Measurements from ENCODE around the gene PFKP. TPM values are rescaled to one million over a fixed set of nuclear protein-coding genes. Genes with fewer than 3 reads are reported as not detected.

The PFKP gene
- polyA plus RNA-seq, 3 donors: 31.8 to 55.1 (median 31.9) TPM

DNA sequence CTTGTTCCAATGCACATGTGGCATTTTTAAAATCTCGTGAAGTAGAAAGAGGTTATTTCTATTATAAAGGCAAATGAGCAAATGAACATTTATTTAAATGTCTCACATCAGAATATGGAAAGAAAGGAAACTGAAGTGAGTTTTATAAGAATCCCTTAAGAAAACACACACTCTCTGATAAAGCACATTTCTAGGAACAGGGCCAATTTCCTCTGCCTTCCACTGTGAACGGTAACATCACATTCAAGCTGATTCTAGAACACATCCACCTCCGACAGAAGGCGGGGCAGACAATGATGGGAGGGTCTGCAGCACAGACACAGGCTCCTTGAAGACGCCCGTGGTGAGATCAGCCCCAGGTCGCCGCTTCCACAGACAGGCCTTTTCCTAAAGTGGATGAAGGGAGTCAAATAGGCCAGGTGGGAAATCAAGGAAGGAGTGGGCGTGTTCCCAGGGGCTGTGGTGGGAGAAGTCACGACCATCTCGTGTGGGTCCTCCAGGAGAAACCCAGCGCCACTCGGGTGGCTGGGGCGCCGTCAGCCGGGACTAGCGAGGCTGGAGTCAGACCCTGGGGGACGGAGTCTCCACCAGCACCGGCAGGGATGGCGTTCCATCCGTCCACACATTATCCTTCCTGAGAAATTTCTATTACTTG is 74.1 kb downstream of the PFKP start:
- no peak for DNase-seq (ENCODE audit: extremely low read depth in 1 of 11, low read depth in 9 of 11, low spot score in 4 of 11)

DNA sequence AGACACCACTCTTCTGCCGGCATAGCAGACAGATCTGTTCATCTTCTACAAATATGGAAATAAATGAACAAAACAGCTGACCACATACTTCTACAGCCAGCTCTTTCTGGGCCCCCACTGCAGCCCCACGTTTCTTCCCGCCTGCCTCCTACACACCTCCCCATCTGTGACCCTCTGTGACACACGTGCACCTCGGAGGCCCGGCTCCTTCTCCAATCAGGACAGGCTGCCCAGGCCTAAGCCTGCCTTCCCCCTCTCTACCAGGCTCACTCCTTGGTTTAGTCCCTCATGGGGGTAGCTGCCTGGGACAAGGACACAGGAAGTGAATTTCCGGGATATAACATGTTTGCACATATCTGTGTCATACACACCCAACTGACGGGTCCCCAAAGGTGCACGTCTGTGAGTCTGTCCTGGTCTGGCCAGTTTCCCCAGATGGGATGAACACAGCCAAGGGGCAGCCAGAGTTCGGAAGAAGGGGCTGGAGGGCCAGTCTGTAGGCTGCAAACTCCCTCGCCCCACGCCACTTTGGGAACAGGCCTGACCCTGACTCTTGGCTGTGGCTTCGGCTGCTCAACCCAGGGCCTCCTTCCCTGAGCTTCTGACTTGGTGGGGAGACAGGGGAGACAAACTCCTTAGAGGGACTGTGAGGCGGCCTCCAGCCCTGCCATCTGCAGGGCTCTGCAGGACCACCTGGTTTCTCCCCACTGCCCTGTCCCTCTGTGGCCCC is 75.0 kb downstream of the PFKP start:
- no peak for DNase-seq (ENCODE audit: extremely low read depth in 1 of 11, low read depth in 9 of 11, low spot score in 4 of 11)

DNA sequence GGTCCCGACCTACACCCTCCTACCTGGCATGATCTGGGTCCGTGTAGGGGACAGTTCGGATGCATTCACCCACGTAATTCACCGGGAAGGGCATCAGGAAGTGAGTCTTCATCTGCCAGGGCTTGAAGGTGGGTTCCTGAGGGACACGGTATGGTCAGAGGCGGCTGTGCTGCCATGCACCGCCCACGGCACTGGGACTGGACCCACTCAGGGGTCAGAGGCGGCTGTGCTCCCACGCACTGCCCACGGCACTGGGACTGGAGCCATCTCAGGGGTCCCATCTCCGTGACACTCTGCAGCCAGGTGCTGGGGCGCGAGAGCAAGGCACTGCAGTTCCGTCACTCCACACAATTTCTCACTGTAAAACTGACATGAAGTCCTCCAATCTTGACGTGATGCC is 76.0 kb downstream of the PFKP start:
- no peak for DNase-seq (ENCODE audit: extremely low read depth in 1 of 11, low read depth in 9 of 11, low spot score in 4 of 11)

DNA sequence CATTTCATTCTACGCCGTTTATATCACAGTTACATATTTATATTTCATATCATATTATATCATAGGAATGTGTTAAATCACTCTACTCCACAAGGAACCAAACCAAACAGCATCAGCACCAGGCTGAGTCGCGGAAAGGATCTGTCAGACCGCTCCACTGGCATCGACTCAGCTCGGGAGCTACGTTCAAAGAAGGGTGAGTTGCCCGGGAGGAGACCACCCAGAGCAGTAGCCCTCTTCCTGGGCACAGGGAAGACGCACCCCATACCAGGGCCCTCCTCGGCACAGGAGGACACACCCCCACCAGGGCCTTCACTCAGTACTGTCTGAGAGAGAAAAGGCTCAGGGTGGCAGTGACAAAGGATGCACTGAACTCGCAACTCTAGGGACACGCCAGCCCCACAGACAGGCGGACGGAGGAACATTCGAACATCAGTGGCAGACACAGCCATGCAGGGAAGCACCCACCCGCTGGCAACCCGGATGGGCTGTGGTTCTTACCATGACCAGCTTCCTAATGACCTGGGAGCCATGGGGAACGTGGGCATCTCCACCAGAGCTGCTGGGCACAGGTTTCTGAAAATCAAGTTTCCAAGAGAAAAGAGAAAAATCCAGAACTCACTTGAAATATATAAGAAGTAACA is 76.6 kb downstream of the PFKP start:
- no peak for DNase-seq (ENCODE audit: extremely low read depth in 1 of 11, low read depth in 9 of 11, low spot score in 4 of 11)

DNA sequence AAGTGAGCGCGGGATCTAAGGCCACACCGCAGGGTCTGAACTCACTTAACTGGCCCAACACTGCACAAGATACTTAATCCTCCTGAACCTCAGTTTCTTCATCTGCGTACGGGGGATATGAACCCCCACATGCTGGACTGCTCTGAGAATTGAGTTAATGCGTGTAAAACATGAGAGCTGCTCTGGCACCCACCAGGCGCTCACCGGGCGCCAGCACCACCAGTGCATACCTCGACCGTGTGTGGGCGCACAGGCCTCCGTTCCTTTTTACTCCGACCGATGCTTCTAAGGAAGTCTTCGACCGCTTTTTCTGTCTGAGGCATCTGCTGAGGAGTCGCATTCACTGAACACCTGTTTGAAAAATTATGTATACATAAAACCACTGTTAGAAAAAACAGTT is 78.0 kb downstream of the PFKP start:
- DNase-seq (ENCODE audit: extremely low read depth in 1 of 11, low read depth in 9 of 11, low spot score in 4 of 11): no peak

DNA sequence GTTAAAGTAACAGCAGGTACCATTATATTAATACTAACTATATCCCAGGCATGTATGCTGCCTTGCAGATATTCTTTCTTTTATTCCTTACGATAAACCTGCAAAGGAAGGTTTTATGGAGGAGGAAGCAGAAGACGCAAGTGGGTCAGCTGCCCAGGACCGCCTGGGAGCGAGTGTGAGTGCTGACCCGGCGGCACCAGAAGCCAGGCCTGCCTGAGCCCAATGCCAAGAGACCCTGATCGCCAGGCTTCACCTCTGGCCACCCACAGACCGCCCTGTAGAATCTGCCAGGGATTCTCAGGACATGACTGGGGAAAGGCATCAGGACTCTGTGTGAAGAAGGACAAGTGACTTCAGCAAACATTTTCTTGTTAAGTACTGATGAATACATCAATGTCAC is 78.9 kb downstream of the PFKP start:
- DNase-seq (ENCODE audit: extremely low read depth in 1 of 11, low read depth in 9 of 11, low spot score in 4 of 11): no peak

DNA sequence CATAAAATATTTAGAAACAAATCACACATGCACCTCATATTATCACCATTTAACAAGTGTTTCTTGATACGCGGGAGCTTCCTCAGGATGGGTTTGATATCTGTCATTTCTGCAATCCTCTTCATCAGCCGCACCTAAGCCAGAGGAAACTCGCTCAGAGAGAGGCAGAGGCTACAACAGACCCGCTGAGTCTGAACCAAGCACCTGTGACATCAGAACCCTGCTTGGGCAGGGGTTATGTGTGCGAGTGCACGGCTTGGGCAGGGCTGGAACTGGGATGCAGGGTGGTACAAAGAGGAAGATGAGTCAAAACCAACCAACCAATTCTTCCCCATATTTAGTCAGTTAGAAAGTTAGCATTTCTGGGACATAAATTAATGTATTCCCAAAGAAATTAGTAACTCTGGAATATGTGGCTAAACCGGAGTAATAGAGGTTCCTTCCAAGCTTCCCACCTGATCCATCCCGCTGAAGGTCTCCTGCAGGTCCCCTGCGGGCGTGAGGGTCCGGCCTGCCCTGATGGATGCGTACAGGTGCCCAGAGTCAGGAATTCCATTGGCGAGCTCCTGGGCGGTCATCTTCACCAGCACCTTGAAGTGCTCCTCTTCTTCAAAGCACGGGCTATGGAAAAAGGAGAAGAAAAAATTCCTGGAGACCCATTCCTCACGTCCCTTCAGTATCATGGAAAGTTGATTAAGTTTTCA is 79.9 kb downstream of the PFKP start:
- no peak for DNase-seq (ENCODE audit: extremely low read depth in 1 of 11, low read depth in 9 of 11, low spot score in 4 of 11)

DNA sequence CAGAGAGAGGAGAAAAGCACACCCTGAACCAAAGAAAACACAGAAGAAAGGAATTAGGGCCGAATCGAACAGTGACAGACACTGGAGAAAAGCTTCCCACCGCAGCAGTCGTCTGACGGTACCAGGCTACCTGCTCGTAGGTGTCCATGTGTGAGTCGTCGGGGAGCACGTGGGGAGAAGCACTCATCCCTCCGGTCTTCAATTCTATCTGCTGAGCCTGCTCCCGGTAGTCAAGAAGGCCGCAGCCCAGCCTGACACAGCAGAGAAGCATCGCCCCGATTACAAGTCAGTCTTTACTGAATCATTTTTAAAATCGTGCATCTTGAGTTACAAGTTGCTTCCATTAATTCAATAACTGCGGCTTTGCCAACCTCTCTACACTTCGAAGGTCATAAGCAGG is 80.7 kb downstream of the PFKP start:
- no peak for DNase-seq (ENCODE audit: extremely low read depth in 1 of 11, low read depth in 9 of 11, low spot score in 4 of 11)

DNA sequence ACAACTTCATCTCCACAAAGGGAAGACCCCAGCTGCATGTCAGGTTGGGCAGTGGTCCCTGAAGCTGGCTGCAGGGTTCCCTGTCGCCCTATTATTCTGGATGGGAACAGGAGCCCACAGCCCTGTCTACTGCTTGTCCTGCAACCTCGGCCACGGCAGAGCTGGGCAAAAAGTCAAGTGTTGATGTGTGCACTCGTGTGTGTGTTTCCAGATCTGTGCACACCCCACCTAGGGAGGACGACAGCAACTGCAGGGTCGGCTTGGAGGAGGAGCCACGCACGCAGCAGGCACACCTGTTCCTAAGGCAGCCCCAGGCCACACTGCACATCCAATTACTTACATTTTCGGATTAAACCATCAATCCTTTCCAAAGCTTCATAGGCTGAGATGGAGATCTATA is 81.6 kb downstream of the PFKP start:
- DNase-seq (ENCODE audit: extremely low read depth in 1 of 11, low read depth in 9 of 11, low spot score in 4 of 11): no peak

DNA sequence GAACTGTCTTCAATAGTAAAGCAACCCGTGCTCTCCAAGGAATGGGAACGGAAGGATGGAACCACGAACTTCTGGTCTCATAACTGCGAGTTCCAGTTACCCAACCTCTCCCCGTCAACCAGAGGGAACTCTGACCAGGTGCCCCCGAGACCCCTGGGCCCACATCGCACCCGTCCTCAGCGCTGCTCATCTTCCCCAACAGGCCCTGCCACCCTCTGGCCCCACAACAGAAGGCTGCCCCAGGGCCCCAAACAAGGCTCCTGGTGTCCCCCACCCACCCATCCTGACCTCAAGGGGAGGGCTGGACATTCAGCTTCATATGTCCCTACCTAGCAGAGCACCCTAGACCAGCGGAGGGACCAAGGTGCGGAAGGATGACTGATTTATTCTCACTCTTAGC is 82.6 kb downstream of the PFKP start:
- DNase-seq (ENCODE audit: extremely low read depth in 1 of 11, low read depth in 9 of 11, low spot score in 4 of 11): no peak

DNA sequence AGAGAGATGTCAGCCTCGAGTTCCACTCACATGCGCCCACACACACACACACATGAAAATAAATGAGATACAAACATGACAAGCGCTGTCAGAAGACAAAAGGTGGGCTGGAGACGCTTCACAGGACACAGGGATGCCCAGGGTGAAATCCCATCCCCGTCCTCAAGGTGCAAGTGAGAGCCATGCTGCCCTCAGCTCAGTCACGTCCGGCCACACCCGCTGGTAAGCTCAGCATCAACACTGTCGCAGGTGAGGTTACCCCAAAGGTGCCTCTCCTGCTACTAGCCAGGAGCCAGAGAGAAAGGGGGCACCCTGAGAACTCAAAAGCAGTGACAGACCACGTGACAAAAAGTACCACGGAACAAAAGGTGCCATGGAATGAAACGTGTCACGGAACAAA is 83.0 kb downstream of the PFKP start:
- DNase-seq (ENCODE audit: extremely low read depth in 1 of 11, low read depth in 9 of 11, low spot score in 4 of 11): no peak

DNA sequence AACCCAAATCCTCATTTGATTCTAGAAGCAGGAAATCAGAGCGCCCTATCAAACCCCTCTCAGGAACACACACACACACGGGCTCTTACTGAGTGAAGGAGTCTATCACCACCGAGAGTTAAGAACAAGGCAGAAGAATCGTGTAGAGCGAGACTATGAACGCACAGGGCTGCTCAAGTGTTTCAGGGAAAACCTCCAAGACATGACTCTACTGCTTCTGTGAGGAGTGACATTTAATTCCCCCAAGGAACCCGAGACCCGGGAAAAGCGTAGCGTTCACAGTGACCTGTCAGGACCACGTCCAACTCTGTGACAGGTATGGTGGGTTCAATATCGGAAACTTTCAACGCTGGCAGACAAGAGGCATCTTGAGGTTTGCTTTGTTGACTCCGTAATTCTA is 83.6 kb downstream of the PFKP start:
- DNase-seq (ENCODE audit: extremely low read depth in 1 of 11, low read depth in 9 of 11, low spot score in 4 of 11): no peak

DNA sequence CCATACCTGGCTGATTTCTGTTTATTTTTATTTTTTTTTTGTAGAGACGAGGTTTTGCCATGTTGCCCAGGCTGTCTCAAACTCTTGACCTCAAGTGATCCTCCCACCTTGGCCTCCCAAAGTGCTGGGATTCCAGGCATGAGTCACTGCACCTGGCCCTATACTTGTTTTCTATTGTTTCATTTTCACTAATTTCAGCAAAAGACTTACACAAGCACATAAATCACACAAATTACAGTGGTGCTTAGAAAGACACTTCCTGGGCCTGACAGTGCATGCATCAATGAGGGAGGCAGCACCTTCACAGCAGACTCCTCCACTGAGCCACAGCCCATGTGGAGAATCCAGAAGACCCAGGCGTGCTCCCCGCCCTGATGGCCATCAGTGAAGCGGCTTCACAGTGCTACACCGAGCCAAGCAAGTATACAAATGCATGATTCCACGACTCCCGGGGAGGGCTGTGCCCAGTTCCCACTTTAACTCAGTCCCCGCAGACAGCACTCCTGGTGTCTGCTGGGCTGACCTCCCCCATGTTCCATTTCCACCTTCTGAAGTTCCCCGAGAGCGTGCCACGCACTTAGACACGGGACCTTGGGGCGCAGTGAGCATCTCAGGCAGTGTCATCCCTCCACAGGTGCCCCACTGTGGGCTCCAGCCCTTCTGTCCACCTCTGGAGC is 84.7 kb downstream of the PFKP start:
- DNase-seq (ENCODE audit: extremely low read depth in 1 of 11, low read depth in 9 of 11, low spot score in 4 of 11): no peak

DNA sequence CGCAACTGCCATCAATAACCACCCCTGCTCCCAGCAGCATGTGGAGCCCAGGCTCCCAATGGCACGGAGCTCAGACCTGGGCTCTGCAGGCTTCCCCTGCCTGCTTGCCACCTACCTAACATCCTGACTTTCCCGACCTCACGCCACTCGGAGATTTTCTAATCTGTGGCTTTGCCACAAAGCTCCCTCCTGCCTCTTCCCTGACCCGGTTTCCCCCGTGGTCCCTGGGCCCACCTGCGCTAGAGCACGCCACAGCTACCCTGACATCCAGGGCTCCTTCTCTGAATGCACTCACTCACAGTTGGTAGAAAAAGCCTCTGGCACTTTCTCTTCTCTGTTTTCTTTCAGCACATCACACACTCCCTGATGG is 85.2 kb downstream of the PFKP start:
- DNase-seq (ENCODE audit: extremely low read depth in 1 of 11, low read depth in 9 of 11, low spot score in 4 of 11): no peak

DNA sequence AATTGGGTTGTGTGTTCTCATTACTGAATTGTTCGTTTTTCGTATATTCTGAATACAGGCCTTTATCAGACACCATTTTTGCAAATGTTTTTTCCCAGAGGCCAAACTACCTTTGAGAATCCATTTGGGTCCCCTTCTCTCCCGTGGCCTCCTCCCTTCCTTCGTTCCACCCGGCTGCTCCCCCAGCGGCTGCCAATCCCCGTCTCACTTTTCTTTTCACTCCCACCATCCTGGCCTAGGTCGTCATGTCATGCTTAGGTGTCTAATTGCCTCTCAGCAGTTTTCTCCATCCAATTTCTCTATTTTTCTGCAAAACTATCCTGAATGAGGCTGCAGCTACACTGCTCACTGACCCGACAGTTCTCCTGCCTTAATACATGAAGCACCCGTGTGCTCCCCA is 87.3 kb downstream of the PFKP start:
- no peak for DNase-seq (ENCODE audit: extremely low read depth in 1 of 11, low read depth in 9 of 11, low spot score in 4 of 11)

DNA sequence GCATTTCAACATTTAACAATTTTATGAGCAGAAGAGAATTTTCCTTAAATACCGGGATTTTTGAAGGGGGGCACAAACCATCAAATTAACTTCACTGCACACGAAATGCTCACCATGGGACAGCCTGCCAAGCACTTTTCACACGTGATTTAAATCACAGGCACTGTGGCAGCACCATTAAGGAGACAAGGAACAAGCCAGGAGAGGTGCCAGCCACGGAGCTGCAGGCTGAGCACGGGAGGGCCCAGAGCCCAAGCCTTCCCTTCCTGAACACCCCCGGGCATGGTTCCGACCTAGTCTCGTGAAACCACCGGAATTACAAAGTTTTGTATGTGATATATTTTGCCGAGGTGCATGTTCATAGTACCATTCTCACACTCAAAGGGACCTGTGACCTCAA is 91.8 kb downstream of the PFKP start:
- no peak for DNase-seq (ENCODE audit: extremely low read depth in 1 of 11, low read depth in 9 of 11, low spot score in 4 of 11)

DNA sequence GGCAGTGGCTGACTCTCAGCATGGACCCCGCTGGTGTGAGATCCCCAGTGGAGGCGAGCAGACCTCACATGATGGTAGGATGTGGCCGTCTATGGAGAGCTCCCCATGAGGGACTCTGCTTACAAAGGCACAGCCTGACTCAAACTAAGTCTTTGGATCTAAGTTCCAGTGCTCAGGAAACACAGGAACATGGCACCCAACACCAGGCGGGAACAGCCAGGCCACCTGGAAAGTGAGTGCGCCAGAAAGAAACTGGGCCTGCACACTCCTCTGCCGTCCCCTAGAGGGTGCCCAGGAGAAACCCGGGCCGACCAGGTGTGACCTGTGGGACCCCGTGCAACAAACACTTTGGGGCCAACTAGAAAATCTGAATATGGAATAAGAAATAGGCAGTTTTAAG is 95.2 kb downstream of the PFKP start:
- no peak for DNase-seq (ENCODE audit: extremely low read depth in 1 of 11, low read depth in 9 of 11, low spot score in 4 of 11)

DNA sequence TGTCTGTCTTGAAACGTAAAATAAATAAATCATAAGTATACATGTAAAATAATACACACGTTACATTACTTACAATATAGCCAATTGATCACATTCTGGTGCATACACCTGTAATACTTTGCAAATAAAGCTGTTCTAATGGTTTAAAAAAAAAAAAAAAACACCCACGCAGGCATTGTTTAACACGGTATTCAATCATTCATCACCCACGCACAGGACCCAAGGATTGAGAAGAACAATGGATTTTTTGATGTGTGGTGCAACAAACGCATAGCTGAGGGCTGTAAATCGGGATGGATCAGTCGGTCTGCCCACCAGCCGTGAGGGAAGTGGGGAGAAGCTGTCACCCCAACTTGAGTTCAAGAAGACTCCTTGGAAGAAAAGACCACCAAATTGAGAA is 96.5 kb downstream of the PFKP start:
- DNase-seq (ENCODE audit: extremely low read depth in 1 of 11, low read depth in 9 of 11, low spot score in 4 of 11): no peak

DNA sequence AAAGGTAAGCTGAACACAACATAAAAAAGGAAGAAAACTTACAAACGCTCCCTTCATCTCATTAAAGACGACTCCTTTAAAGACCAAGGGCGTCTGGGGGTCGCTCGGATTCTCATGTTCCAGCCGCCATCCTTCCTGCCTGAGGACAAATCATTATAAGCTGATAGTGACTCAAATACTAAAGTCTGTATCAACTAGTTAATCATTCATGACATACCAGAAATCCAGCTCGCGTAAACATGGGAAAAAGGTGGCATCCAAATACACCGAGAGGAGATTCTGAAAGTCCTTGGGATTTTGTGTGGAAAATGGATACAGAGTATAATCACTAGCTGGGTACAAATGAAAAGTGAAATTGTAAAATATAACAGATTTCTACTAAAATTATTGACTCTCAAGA is 97.8 kb downstream of the PFKP start:
- no peak for DNase-seq (ENCODE audit: extremely low read depth in 1 of 11, low read depth in 9 of 11, low spot score in 4 of 11)
